ENCODE results near the gene PITRM1.

PITRM1 gene

GRCh38 chr10:3143791-3144434 is 28.7 kb downstream of the PITRM1 start:
- TF ChIP-seq POLR2A (IDR thresholded peaks at IDR 0.05; ENCODE audit: low read depth, low read length): no peak
- FAIRE-seq: no peak

GRCh38 chr10:3143366-3143765 is 29.2 kb downstream of the PITRM1 start:
- FAIRE-seq: no peak
- TF ChIP-seq POLR2A (IDR thresholded peaks at IDR 0.05; ENCODE audit: low read depth, low read length): no peak
- DNase-seq (ENCODE audit: insufficient read length, low spot score): no peak

More at GRCh38 chr10:3143791-3144434, 28.7 kb downstream of the PITRM1 start:
- DNase-seq (ENCODE audit: insufficient read length, low spot score): no peak

GRCh38 chr10:3142146-3142875 is 30.3 kb downstream of the PITRM1 start:
- no peak for TF ChIP-seq POLR2A (IDR thresholded peaks at IDR 0.05; ENCODE audit: low read depth, low read length)
- FAIRE-seq (no peak), DNase-seq (ENCODE audit: insufficient read length, low spot score) (no peak)

- DNase-seq (ENCODE audit: insufficient read length, low spot score) (no peak), FAIRE-seq (no peak)
- no peak for TF ChIP-seq POLR2A (IDR thresholded peaks at IDR 0.05; ENCODE audit: low read depth, low read length)
These were observed 31.1 kb downstream of the PITRM1 start for GRCh38 chr10:3141351-3142005.

GRCh38 chr10:3140280-3140679 is 32.3 kb downstream of the PITRM1 start:
- DNase-seq (ENCODE audit: insufficient read length, low spot score) (no peak), FAIRE-seq (no peak)

GRCh38 chr10:3139216-3139910 is 33.2 kb downstream of the PITRM1 start:
- no peak for FAIRE-seq
- TF ChIP-seq POLR2A (IDR thresholded peaks at IDR 0.05; ENCODE audit: low read depth, low read length): no peak
- no peak for DNase-seq (ENCODE audit: insufficient read length, low spot score)

More at GRCh38 chr10:3140280-3140679, 32.3 kb downstream of the PITRM1 start:
- TF ChIP-seq POLR2A (IDR thresholded peaks at IDR 0.05; ENCODE audit: low read depth, low read length): no peak

- FAIRE-seq: no peak
These were observed 34.4 kb downstream of the PITRM1 start for GRCh38 chr10:3137958-3138726.

GRCh38 chr10:3136763-3137611 is 35.6 kb downstream of the PITRM1 start:
- TF ChIP-seq POLR2A (IDR thresholded peaks at IDR 0.05; ENCODE audit: low read depth, low read length): no peak
- DNase-seq (ENCODE audit: insufficient read length, low spot score): no peak
- no peak for FAIRE-seq

More at GRCh38 chr10:3137958-3138726, 34.4 kb downstream of the PITRM1 start:
- no peak for DNase-seq (ENCODE audit: insufficient read length, low spot score)
- TF ChIP-seq POLR2A (IDR thresholded peaks at IDR 0.05; ENCODE audit: low read depth, low read length): no peak

GRCh38 chr10:3136336-3136735 is 36.2 kb downstream of the PITRM1 start:
- no peak for TF ChIP-seq POLR2A (IDR thresholded peaks at IDR 0.05; ENCODE audit: low read depth, low read length)
- DNase-seq (ENCODE audit: insufficient read length, low spot score): no peak
- no peak for FAIRE-seq

- FAIRE-seq (no peak), DNase-seq (ENCODE audit: insufficient read length, low spot score) (no peak)
- no peak for TF ChIP-seq POLR2A (IDR thresholded peaks at IDR 0.05; ENCODE audit: low read depth, low read length)
These were observed 37.6 kb downstream of the PITRM1 start for GRCh38 chr10:3135006-3135405.

- no peak for FAIRE-seq
- DNase-seq (ENCODE audit: insufficient read length, low spot score): no peak
- no peak for TF ChIP-seq POLR2A (IDR thresholded peaks at IDR 0.05; ENCODE audit: low read depth, low read length)
These were observed 38.6 kb downstream of the PITRM1 start for GRCh38 chr10:3133948-3134347.
